ENCODE results near the gene NDUFC2. TPM values are rescaled to one million over a fixed set of nuclear protein-coding genes. Genes with fewer than 3 reads are reported as not detected.

NDUFC2 gene
- total and polyA plus RNA-seq, 2 of the 13 experiments (the other 11 are each of a cell fraction or from before 2014, with no cell fraction given), result 256 to 363 TPM

- TF ChIP-seq ZNF691 (CRISPR knock-in tag; IDR thresholded peaks at IDR 0.05; ENCODE audit: borderline replicate concordance, low read depth) (no peak), ZNF343 (CRISPR knock-in tag; IDR thresholded peaks at IDR 0.05) (0 out of 2 replicates have a peak, but pooled peaks have one; percentile 2), MATR3 (CRISPR knock-in tag; IDR thresholded peaks at IDR 0.05) (no peak), ZNF556 (CRISPR knock-in tag; IDR thresholded peaks at IDR 0.05; ENCODE audit: borderline replicate concordance) (0 out of 2 replicates have a peak, but pooled peaks have one; percentile 10), RAD51 (IDR thresholded peaks at IDR 0.05; ENCODE audit: borderline replicate concordance) (no peak), SRSF4 (IDR thresholded peaks at IDR 0.05; ENCODE audit: low read depth, low read length, poor library complexity, severe bottlenecking) (no peak), ZNF331 (CRISPR knock-in tag; IDR thresholded peaks at IDR 0.05) (no peak), EHMT2 (IDR thresholded peaks at IDR 0.05; ENCODE audit: borderline replicate concordance, low read depth, low read length) (no peak), MTA1 (CRISPR knock-in tag; IDR thresholded peaks at IDR 0.05; ENCODE audit: borderline replicate concordance) (no peak; the same call in 1 of the 2 replicates), ZC3H13 (CRISPR knock-in tag; IDR thresholded peaks at IDR 0.05) (no peak), ZNF660 (CRISPR knock-in tag; IDR thresholded peaks at IDR 0.05; ENCODE audit: borderline replicate concordance, low read depth) (no peak), ZNF407 (CRISPR knock-in tag; IDR thresholded peaks at IDR 0.05; ENCODE audit: not compliant biosample characterization) (no peak), SNAI1 (CRISPR knock-in tag; IDR thresholded peaks at IDR 0.05; ENCODE audit: borderline replicate concordance) (no peak), PHB2 (IDR thresholded peaks at IDR 0.05; ENCODE audit: partially characterized antibody) (no peak), ZNF720 (CRISPR knock-in tag; IDR thresholded peaks at IDR 0.05) (no peak), ZNF136 (CRISPR knock-in tag; IDR thresholded peaks at IDR 0.05; ENCODE audit: low read depth) (no peak), FOXJ3 (CRISPR knock-in tag; IDR thresholded peaks at IDR 0.05; ENCODE audit: borderline replicate concordance) (no peak), ADNP (CRISPR knock-in tag; IDR thresholded peaks at IDR 0.05) (peak; percentile 62; the same call in 1 of the 2 replicates), ZSCAN20 (CRISPR knock-in tag; IDR thresholded peaks at IDR 0.05; ENCODE audit: borderline replicate concordance) (no peak), ZNF44 (CRISPR knock-in tag; IDR thresholded peaks at IDR 0.05) (no peak), ZNF784 (CRISPR knock-in tag; IDR thresholded peaks at IDR 0.05; ENCODE audit: borderline replicate concordance) (peak; percentile 0; the same call in 1 of the 2 replicates)
These were observed 56.2 kb downstream of the NDUFC2 start (continued) for GRCh38 chr11:78023426-78023825.
